SK-N-SH treated with all-trans-retinoic acid at 6 μM for 48 hours (cell line): ENCODE measurements around the gene DHH.

Experiments used
- BACH2 ChIP-seq: fragments of 250-450 bp; sonication (Bioruptor Pico); IDR thresholded peaks from 2 replicates; pipeline ENCODE4 v1.9.0; 2021; ENCODE audit warnings: mild to moderate bottlenecking, borderline replicate concordance
- CSDC2 ChIP-seq: fragments of 250-450 bp; sonication (Bioruptor Pico); IDR thresholded peaks from 2 replicates; pipeline ENCODE4 v1.5.0; 2020; ENCODE audit warnings: mild to moderate bottlenecking, moderate library complexity
- ISL1 ChIP-seq: fragments of 250-450 bp; sonication (Bioruptor Pico); IDR thresholded peaks from 2 replicates; pipeline ENCODE4 v2.1.2; 2022; ENCODE audit warnings: mild to moderate bottlenecking, moderate library complexity
- OSR1 ChIP-seq: fragments of 250-450 bp; sonication (Bioruptor Pico); IDR thresholded peaks from 2 replicates; pipeline ENCODE4 v1.8.0; 2022; ENCODE audit warnings: moderate library complexity, mild to moderate bottlenecking, inconsistent platforms
- PATZ1 ChIP-seq: fragments of 250-450 bp; sonication (Bioruptor Pico); IDR thresholded peaks from 2 replicates; pipeline ENCODE4 v1.8.0; 2020; ENCODE audit warnings: mild to moderate bottlenecking, moderate library complexity, borderline replicate concordance
- RARB ChIP-seq: fragments of 250-450 bp; sonication (Bioruptor Pico); IDR thresholded peaks from 2 replicates; pipeline ENCODE4 v1.8.0; 2021; ENCODE audit warnings: mild to moderate bottlenecking, moderate library complexity
- ZNF8 ChIP-seq: fragments of 450-650 bp; formaldehyde crosslinking; IDR thresholded peaks from 2 replicates; pipeline ENCODE4 v1.5.0; 2020; ENCODE audit warnings: mild to moderate bottlenecking, moderate library complexity
- TF ChIP-seq, protein P1 (sequence below): fragments of 250-450 bp; sonication (Bioruptor Pico); IDR thresholded peaks from 2 replicates; pipeline ENCODE4 v1.5.1; 2020; ENCODE audit warnings: low read depth, mild to moderate bottlenecking, moderate library complexity
- TF ChIP-seq, protein P2 (sequence below): fragments of 250-450 bp; sonication (Bioruptor Pico); IDR thresholded peaks from 2 replicates; pipeline ENCODE4 v1.5.0; 2020; ENCODE audit warnings: mild to moderate bottlenecking, moderate library complexity

- TF ChIP-seq, protein P1, sequence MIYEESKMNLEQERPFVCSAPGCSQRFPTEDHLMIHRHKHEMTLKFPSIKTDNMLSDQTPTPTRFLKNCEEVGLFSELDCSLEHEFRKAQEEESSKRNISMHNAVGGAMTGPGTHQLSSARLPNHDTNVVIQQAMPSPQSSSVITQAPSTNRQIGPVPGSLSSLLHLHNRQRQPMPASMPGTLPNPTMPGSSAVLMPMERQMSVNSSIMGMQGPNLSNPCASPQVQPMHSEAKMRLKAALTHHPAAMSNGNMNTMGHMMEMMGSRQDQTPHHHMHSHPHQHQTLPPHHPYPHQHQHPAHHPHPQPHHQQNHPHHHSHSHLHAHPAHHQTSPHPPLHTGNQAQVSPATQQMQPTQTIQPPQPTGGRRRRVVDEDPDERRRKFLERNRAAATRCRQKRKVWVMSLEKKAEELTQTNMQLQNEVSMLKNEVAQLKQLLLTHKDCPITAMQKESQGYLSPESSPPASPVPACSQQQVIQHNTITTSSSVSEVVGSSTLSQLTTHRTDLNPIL (CRISPR knock-in tag), result no peak
- no peak for TF ChIP-seq PATZ1 (CRISPR knock-in tag)
- TF ChIP-seq, protein P2, sequence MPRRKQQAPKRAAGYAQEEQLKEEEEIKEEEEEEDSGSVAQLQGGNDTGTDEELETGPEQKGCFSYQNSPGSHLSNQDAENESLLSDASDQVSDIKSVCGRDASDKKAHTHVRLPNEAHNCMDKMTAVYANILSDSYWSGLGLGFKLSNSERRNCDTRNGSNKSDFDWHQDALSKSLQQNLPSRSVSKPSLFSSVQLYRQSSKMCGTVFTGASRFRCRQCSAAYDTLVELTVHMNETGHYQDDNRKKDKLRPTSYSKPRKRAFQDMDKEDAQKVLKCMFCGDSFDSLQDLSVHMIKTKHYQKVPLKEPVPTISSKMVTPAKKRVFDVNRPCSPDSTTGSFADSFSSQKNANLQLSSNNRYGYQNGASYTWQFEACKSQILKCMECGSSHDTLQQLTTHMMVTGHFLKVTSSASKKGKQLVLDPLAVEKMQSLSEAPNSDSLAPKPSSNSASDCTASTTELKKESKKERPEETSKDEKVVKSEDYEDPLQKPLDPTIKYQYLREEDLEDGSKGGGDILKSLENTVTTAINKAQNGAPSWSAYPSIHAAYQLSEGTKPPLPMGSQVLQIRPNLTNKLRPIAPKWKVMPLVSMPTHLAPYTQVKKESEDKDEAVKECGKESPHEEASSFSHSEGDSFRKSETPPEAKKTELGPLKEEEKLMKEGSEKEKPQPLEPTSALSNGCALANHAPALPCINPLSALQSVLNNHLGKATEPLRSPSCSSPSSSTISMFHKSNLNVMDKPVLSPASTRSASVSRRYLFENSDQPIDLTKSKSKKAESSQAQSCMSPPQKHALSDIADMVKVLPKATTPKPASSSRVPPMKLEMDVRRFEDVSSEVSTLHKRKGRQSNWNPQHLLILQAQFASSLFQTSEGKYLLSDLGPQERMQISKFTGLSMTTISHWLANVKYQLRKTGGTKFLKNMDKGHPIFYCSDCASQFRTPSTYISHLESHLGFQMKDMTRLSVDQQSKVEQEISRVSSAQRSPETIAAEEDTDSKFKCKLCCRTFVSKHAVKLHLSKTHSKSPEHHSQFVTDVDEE (CRISPR knock-in tag), result no peak
- TF ChIP-seq ISL1 (CRISPR knock-in tag), result no peak
- no peak for TF ChIP-seq ZNF8 (CRISPR knock-in tag)
- no peak for TF ChIP-seq BACH2
- TF ChIP-seq RARB (CRISPR knock-in tag), result no peak
- no peak for TF ChIP-seq OSR1
- no peak for TF ChIP-seq CSDC2 (CRISPR knock-in tag)
Measured at GRCh38 chr12:49054524-49054923, 40.1 kb downstream of the DHH start.
